MM.1S (cell line): ENCODE data around the gene NDUFAF5.

ENCODE experiments used
- DNase-seq: peaks from one replicate; pipeline ENCODE4 v3.0.0-alpha.2; 2015
- H2AFZ ChIP-seq: fragments of 300-600 bp; sonication (generic); 2 replicates; pipeline ENCODE4 v1.6.0; 2016; ENCODE audit warnings: antibody characterized with exemption, low read length
- H3F3A ChIP-seq: fragments of 300-600 bp; sonication (generic); 2 replicates; pipeline ENCODE4 v1.6.1; 2016; ENCODE audit warnings: mild to moderate bottlenecking, antibody characterized with exemption, low read length, moderate library complexity, mixed read lengths; ENCODE audit not compliant: insufficient read depth
- H3K27ac ChIP-seq: fragments of 300-600 bp; sonication (generic); 2 replicates; pipeline ENCODE4 v1.5.1; 2016; ENCODE audit warnings: mild to moderate bottlenecking, low read length
- H3K27me3 ChIP-seq: fragments of 300-600 bp; sonication (generic); replicated peaks from 2 replicates; pipeline ENCODE4 v1.6.0; 2016; ENCODE audit warnings: low read length; ENCODE audit not compliant: insufficient read depth
- H3K36me3 ChIP-seq: fragments of 300-600 bp; sonication (generic); replicated peaks from 2 replicates; pipeline ENCODE4 v1.6.1; 2016; ENCODE audit warnings: mild to moderate bottlenecking, low read length, mixed read lengths; ENCODE audit not compliant: insufficient read depth
- H3K4me1 ChIP-seq: fragments of 300-600 bp; sonication (generic); 2 replicates; pipeline ENCODE4 v1.6.1; 2016; ENCODE audit warnings: low read length, mixed read lengths
- H3K4me2 ChIP-seq: fragments of 300-600 bp; sonication (generic); 2 replicates; pipeline ENCODE4 v1.6.0; 2016; ENCODE audit warnings: low read depth, low read length
- H3K4me3 ChIP-seq: fragments of 300-600 bp; sonication (generic); 2 replicates; pipeline ENCODE4 v1.5.1; 2016; ENCODE audit warnings: low read length, mixed read lengths
- H3K79me2 ChIP-seq: fragments of 300-600 bp; sonication (generic); 2 replicates; pipeline ENCODE4 v1.6.1; 2016; ENCODE audit warnings: mixed run types, low read length, mixed read lengths
- H3K9ac ChIP-seq: fragments of 300-600 bp; sonication (generic); 2 replicates; pipeline ENCODE4 v1.6.1; 2016; ENCODE audit warnings: low read length, mixed read lengths
- H3K9me2 ChIP-seq: fragments of 300-600 bp; sonication (generic); replicated peaks from 2 replicates; pipeline ENCODE4 v1.6.1; 2016; ENCODE audit warnings: mild to moderate bottlenecking, low read length, mixed read lengths; ENCODE audit not compliant: insufficient read depth
- H3K9me3 ChIP-seq: fragments of 300-600 bp; sonication (generic); replicated peaks from 2 replicates; pipeline ENCODE4 v1.6.1; 2016; ENCODE audit warnings: mild to moderate bottlenecking, low read length, mixed read lengths; ENCODE audit not compliant: insufficient read depth
- H4K20me1 ChIP-seq: fragments of 300-600 bp; sonication (generic); 2 replicates; pipeline ENCODE4 v1.6.1; 2016; ENCODE audit warnings: mild to moderate bottlenecking, low read length, moderate library complexity, mixed read lengths; ENCODE audit not compliant: insufficient read depth
- EZH2 ChIP-seq: fragments of 300-600 bp; sonication (generic); optimal IDR thresholded peaks from 2 replicates; pipeline ENCODE3; 2017; ENCODE audit warnings: low read depth, mild to moderate bottlenecking, antibody characterized with exemption, low read length, mixed read lengths
- EZH2phosphoT487 ChIP-seq: fragments of 300-600 bp; sonication (generic); IDR thresholded peaks from 2 replicates; pipeline ENCODE4 v1.6.1; 2018; ENCODE audit warnings: antibody characterized with exemption, low read length
- TF ChIP-seq, protein P1 (sequence below): fragments of 300-600 bp; sonication (generic); IDR thresholded peaks from 2 replicates; pipeline ENCODE4 v1.5.1; 2016; ENCODE audit warnings: antibody characterized with exemption, low read length, mixed read lengths

Gene NDUFAF5

GRCh38 chr20:13813910-13814309 lies 29.1 kb downstream of the NDUFAF5 start:
- H3K4me2 ChIP-seq: no peak overlapping the region
- H3K4me1 ChIP-seq: no peaks in the 10 kb centered on the region
- no peaks in the 10 kb centered on the region for H3K27me3 ChIP-seq
- no peaks in the 10 kb centered on the region for H3K9me2 ChIP-seq
- no peak overlapping the region for H3K27ac ChIP-seq
- H3K36me3 ChIP-seq: peaks cover 10% of the 10 kb centered on the region; the same call in 1 of the 2 replicates
- H3F3A ChIP-seq: peaks cover 9% of the 10 kb centered on the region; the same call in 1 of the 2 replicates
- no peak for DNase-seq
- H4K20me1 ChIP-seq: no peaks in the 10 kb centered on the region
- H3K9me3 ChIP-seq: no peaks in the 10 kb centered on the region
- no peak overlapping the region for H2AFZ ChIP-seq
- H3K4me3 ChIP-seq: no peak overlapping the region
- no peaks in the 10 kb centered on the region for H3K79me2 ChIP-seq
- no peak for TF ChIP-seq EZH2
- TF ChIP-seq, protein P1, sequence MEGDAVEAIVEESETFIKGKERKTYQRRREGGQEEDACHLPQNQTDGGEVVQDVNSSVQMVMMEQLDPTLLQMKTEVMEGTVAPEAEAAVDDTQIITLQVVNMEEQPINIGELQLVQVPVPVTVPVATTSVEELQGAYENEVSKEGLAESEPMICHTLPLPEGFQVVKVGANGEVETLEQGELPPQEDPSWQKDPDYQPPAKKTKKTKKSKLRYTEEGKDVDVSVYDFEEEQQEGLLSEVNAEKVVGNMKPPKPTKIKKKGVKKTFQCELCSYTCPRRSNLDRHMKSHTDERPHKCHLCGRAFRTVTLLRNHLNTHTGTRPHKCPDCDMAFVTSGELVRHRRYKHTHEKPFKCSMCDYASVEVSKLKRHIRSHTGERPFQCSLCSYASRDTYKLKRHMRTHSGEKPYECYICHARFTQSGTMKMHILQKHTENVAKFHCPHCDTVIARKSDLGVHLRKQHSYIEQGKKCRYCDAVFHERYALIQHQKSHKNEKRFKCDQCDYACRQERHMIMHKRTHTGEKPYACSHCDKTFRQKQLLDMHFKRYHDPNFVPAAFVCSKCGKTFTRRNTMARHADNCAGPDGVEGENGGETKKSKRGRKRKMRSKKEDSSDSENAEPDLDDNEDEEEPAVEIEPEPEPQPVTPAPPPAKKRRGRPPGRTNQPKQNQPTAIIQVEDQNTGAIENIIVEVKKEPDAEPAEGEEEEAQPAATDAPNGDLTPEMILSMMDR: no peak
- no peak for TF ChIP-seq EZH2phosphoT487
- no peak overlapping the region for H3K9ac ChIP-seq

DNA sequence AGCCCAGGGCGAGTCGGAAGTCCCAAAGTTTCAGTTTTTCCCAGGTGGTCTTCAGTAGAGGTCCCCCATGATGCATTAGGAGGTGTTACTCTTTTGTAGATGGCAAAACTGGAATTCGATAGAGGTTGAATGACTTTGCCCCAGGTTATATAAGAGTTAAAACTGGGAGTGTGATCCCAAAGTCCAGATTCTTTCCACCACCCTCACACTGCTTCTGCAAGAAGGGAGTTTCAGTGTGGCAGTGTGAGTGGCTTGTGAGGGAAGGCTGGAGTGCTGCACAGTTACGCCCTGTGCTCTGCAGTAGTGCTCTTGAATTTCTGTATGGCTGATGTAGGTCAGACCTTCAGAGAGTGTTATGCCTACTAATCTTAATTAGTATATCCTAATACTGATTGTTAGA lies 29.8 kb downstream of the NDUFAF5 start:
- Histone ChIP-seq H3K9ac (no peak overlapping the region), H3K36me3 (peaks cover 10% of the 10 kb centered on the region; the same call in 1 of the 2 replicates), H3K27ac (no peak overlapping the region), H3K4me1 (no peaks in the 10 kb centered on the region), H3K9me2 (no peaks in the 10 kb centered on the region), H3K4me3 (no peak overlapping the region), H3F3A (peaks cover 9% of the 10 kb centered on the region; the same call in 1 of the 2 replicates), H3K79me2 (no peaks in the 10 kb centered on the region), H3K27me3 (no peaks in the 10 kb centered on the region), H3K4me2 (no peak overlapping the region), H2AFZ (no peak overlapping the region), H4K20me1 (no peaks in the 10 kb centered on the region), H3K9me3 (no peaks in the 10 kb centered on the region)
- no peak for TF ChIP-seq EZH2phosphoT487
- TF ChIP-seq, protein P1: no peak
- no peak for TF ChIP-seq EZH2
- DNase-seq: no peak

- no peaks in the 10 kb centered on the region for H3K79me2 ChIP-seq
- no peak for DNase-seq
- H3K4me3 ChIP-seq: no peak overlapping the region
- no peaks in the 10 kb centered on the region for H3K9me2 ChIP-seq
- peaks cover 3% of the 10 kb centered on the region; the same call in 1 of the 2 replicates for H3K36me3 ChIP-seq
- H3K27me3 ChIP-seq: no peaks in the 10 kb centered on the region
- no peaks in the 10 kb centered on the region for H4K20me1 ChIP-seq
- H3K27ac ChIP-seq: no peak overlapping the region
- TF ChIP-seq EZH2 (no peak), EZH2phosphoT487 (no peak)
- TF ChIP-seq, protein P1: no peak
- no peak overlapping the region for H2AFZ ChIP-seq
- H3K9me3 ChIP-seq: no peaks in the 10 kb centered on the region
- no peaks in the 10 kb centered on the region for H3K4me1 ChIP-seq
- no peak overlapping the region for H3K9ac ChIP-seq
- peaks cover 9% of the 10 kb centered on the region; the same call in 1 of the 2 replicates for H3F3A ChIP-seq
- no peak overlapping the region for H3K4me2 ChIP-seq
These were observed 31.9 kb downstream of the NDUFAF5 start for GRCh38 chr20:13816757-13817156.
